Neural progenitor cell (in vitro differentiated cells): ENCODE results near the gene CELSR3. TPM values are rescaled to one million over a fixed set of nuclear protein-coding genes. Genes with fewer than 3 reads are reported as not detected.

ENCODE experiments used
- DNase-seq: peaks from one replicate; pipeline ENCODE4 v3.0.0-alpha.2; 2016; ENCODE audit warnings: low spot score
- H2AFZ ChIP-seq: fragments of 200-600 bp; sonication (generic); replicated peaks from 2 replicates; pipeline ENCODE4 v1.6.1; 2016; ENCODE audit warnings: antibody characterized with exemption
- H3F3A ChIP-seq: fragments of 200-600 bp; sonication (generic); 2 replicates; pipeline ENCODE4 v1.6.1; 2016; ENCODE audit warnings: antibody characterized with exemption, low read depth
- H3K27ac ChIP-seq: fragments of 200-600 bp; sonication (generic); 2 replicates; pipeline ENCODE4 v1.5.1; 2016; ENCODE audit warnings: mild to moderate bottlenecking
- H3K27me3 ChIP-seq: fragments of 200-600 bp; sonication (generic); 2 replicates; pipeline ENCODE4 v1.6.1; 2016; ENCODE audit warnings: mild to moderate bottlenecking, moderate library complexity
- H3K36me3 ChIP-seq: fragments of 200-600 bp; sonication (generic); 2 replicates; pipeline ENCODE4 v1.5.1; 2016
- H3K4me1 ChIP-seq: fragments of 200-600 bp; sonication (generic); 2 replicates; pipeline ENCODE4 v1.6.1; 2016; ENCODE audit warnings: mixed run types
- H3K4me2 ChIP-seq: fragments of 200-600 bp; sonication (generic); 2 replicates; pipeline ENCODE4 v1.6.1; 2016
- H3K4me3 ChIP-seq: fragments of 200-600 bp; sonication (generic); 2 replicates; pipeline ENCODE4 v1.5.1; 2016
- H3K79me2 ChIP-seq: fragments of 200-600 bp; sonication (generic); 2 replicates; pipeline ENCODE4 v1.6.1; 2016; ENCODE audit warnings: low read depth
- H3K9ac ChIP-seq: fragments of 200-600 bp; sonication (generic); 2 replicates; pipeline ENCODE4 v1.6.1; 2016
- H3K9me3 ChIP-seq: fragments of 200-600 bp; sonication (generic); 2 replicates; pipeline ENCODE4 v1.5.1; 2016; ENCODE audit warnings: low read depth
- H4K20me1 ChIP-seq: fragments of 200-600 bp; sonication (generic); 2 replicates; pipeline ENCODE4 v1.6.1; 2016; ENCODE audit warnings: low read depth
- H3K27ac Mint-ChIP-seq: 3 replicates; pipeline ENCODE4 v1.8.0; 2021; ENCODE audit warnings: mixed read lengths
- H3K27me3 Mint-ChIP-seq: 2 replicates; pipeline ENCODE4 v1.8.0; 2022; ENCODE audit warnings: low read depth, mild to moderate bottlenecking, inconsistent platforms, moderate library complexity, mixed read lengths; ENCODE audit not compliant: insufficient read depth
- H3K36me3 Mint-ChIP-seq: 3 replicates; pipeline ENCODE4 v1.8.0; 2021; ENCODE audit warnings: mixed read lengths
- H3K4me1 Mint-ChIP-seq: 3 replicates; pipeline ENCODE4 v1.8.0; 2021; ENCODE audit warnings: mixed read lengths
- H3K4me3 Mint-ChIP-seq: 3 replicates; pipeline ENCODE4 v1.8.0; 2021; ENCODE audit warnings: mild to moderate bottlenecking, moderate library complexity, mixed read lengths
- H3K9me3 Mint-ChIP-seq: 3 replicates; pipeline ENCODE4 v1.8.0; 2020; ENCODE audit warnings: mixed read lengths
- CTCF ChIP-seq: fragments of 200-600 bp; sonication (generic); IDR thresholded peaks from 2 replicates; pipeline ENCODE4 v1.5.1; 2017; ENCODE audit warnings: antibody characterized with exemption, mild to moderate bottlenecking
- EZH2 ChIP-seq: fragments of 200-600 bp; sonication (generic); IDR thresholded peaks from 2 replicates; pipeline ENCODE4 v1.6.1; 2017; ENCODE audit warnings: antibody characterized with exemption, mild to moderate bottlenecking, moderate library complexity
- EZH2phosphoT487 ChIP-seq: fragments of 200-600 bp; sonication (generic); IDR thresholded peaks from 2 replicates; pipeline ENCODE4 v1.6.1; 2017; ENCODE audit warnings: antibody characterized with exemption
- total RNA-seq: library from RNA; depleted of rRNA; stranded (reverse); fragments of >200 nt; gene quantifications from 2 replicates; pipeline ENCODE4 v1.2.3, GENCODE V29; 2015; ENCODE audit warnings: low replicate concordance

The CELSR3 gene
- total RNA-seq, 1 donor from 2014 or later: 9.9 TPM

- Histone ChIP-seq H3K4me2 (no peak overlapping the region), H3K4me1 (no peaks in the 10 kb centered on the region), H3F3A (no peaks in the 10 kb centered on the region), H3K36me3 (no peaks in the 10 kb centered on the region), H3K79me2 (peaks cover 10% of the 10 kb centered on the region), H3K4me3 (no peak overlapping the region), H3K27ac (no peak overlapping the region), H3K9ac (no peak overlapping the region), H3K9me3 (no peaks in the 10 kb centered on the region), H3K27me3 (no peaks in the 10 kb centered on the region), H2AFZ (no peak overlapping the region), H4K20me1 (peaks cover 6% of the 10 kb centered on the region)
- no peak for DNase-seq
- Mint-ChIP-seq H3K27ac (no peak overlapping the region), H3K9me3 (no peaks in the 10 kb centered on the region), H3K4me1 (peaks cover 3% of the 10 kb centered on the region), H3K36me3 (peaks cover 35% of the 10 kb centered on the region), H3K27me3 (peaks cover 4% of the 10 kb centered on the region), H3K4me3 (no peak overlapping the region)
- no peak for TF ChIP-seq CTCF
- TF ChIP-seq EZH2: no peak
- no peak for TF ChIP-seq EZH2phosphoT487
Observed at GRCh38 chr3:48601622-48601994, 61.1 kb downstream of the CELSR3 start.

GRCh38 chr3:48600711-48601621, 61.7 kb downstream of the CELSR3 start:
- Mint-ChIP-seq H3K4me3 (no peak overlapping the region), H3K36me3 (peaks cover 35% of the 10 kb centered on the region)
- H3K36me3 ChIP-seq: no peaks in the 10 kb centered on the region

DNA sequence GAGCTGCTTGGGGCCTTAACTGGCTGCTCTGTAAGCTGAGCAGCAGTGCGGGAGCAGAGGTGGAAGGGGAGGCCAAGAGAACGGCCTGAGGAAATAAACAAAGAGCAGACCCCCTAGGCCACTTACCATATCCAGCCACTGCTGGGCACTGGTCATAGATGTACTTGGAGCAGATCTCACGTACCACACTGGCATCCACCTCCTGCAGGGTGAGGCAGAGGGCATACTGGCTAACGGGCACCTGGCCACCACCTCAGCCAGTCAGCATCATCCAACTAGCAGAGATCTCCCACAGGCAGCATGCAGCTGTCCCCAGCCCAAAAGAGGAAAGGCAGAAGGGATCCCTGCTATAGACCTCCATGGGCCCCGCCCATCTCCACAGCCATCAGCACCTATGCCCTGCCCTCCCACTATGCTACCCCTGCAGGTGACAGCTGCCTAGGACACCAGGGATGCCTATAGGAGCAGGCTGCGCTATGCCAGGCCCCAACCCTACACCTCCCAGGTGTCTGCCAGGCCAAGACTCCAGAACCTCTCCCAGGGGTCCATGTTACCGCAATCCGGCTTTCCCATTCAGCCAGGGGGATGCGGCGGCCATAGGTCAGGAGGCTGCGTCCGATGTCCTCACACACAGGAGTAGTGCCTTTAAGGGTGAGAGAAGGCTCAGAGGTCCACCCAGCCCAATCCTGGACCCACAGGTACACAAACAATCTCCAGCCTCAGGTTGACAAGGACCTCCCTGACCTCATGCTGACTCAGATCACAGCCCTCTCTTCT, 63.0 kb downstream of the CELSR3 start:
- Histone ChIP-seq H3K9me3 (no peaks in the 10 kb centered on the region), H2AFZ (no peak overlapping the region), H3F3A (no peaks in the 10 kb centered on the region), H4K20me1 (no peaks in the 10 kb centered on the region), H3K4me1 (no peaks in the 10 kb centered on the region), H3K36me3 (no peaks in the 10 kb centered on the region), H3K9ac (no peak overlapping the region), H3K27me3 (no peaks in the 10 kb centered on the region), H3K4me3 (no peak overlapping the region), H3K27ac (no peak overlapping the region), H3K4me2 (no peak overlapping the region), H3K79me2 (no peaks in the 10 kb centered on the region)
- no peak for DNase-seq
- Mint-ChIP-seq H3K36me3 (peaks cover 32% of the 10 kb centered on the region), H3K27me3 (peaks cover 6% of the 10 kb centered on the region), H3K27ac (no peak overlapping the region), H3K9me3 (no peaks in the 10 kb centered on the region), H3K4me1 (peaks cover 9% of the 10 kb centered on the region), H3K4me3 (no peak overlapping the region)
- no peak for TF ChIP-seq EZH2
- TF ChIP-seq EZH2phosphoT487: no peak
- no peak for TF ChIP-seq CTCF

More at GRCh38 chr3:48600711-48601621, 61.7 kb downstream of the CELSR3 start:
- no peak for DNase-seq
- Histone ChIP-seq H2AFZ (no peak overlapping the region), H3K27me3 (no peaks in the 10 kb centered on the region), H3K4me2 (no peak overlapping the region), H3K9me3 (no peaks in the 10 kb centered on the region), H3K4me3 (no peak overlapping the region), H3K27ac (no peak overlapping the region), H3F3A (no peaks in the 10 kb centered on the region), H3K9ac (no peak overlapping the region), H4K20me1 (peaks cover 6% of the 10 kb centered on the region), H3K79me2 (peaks cover 4% of the 10 kb centered on the region), H3K4me1 (no peaks in the 10 kb centered on the region)
- Mint-ChIP-seq H3K27me3 (peaks cover 6% of the 10 kb centered on the region), H3K4me1 (peaks cover 6% of the 10 kb centered on the region), H3K9me3 (no peaks in the 10 kb centered on the region), H3K27ac (no peak overlapping the region)
- TF ChIP-seq EZH2phosphoT487: no peak
- no peak for TF ChIP-seq EZH2
- TF ChIP-seq CTCF: no peak
